OCI-LY3 (cell line): Measurements from ENCODE around the gene NBEAL2.

Experiments
- H2AFZ ChIP-seq: fragments of 200-600, 300-600 bp; shearing (Covaris generic); 2 replicates; pipeline ENCODE4 v1.6.0; 2014; ENCODE audit warnings: antibody characterized with exemption, low read depth, low read length
- H3K27ac ChIP-seq: fragments of 200-600, 300-600 bp; sonication (generic); 2 replicates; pipeline ENCODE4 v1.5.1; 2014; ENCODE audit warnings: mild to moderate bottlenecking, low read length, moderate library complexity, mixed read lengths
- H3K27me3 ChIP-seq: fragments of 200-600, 300-600 bp; sonication (generic); 2 replicates; pipeline ENCODE4 v1.6.1; 2014; ENCODE audit warnings: low read depth, low read length, mixed read lengths
- H3K36me3 ChIP-seq: fragments of 200-600, 300-600 bp; sonication (generic); replicated peaks from 2 replicates; pipeline ENCODE3; 2014; ENCODE audit warnings: low read depth, low read length, mixed read lengths
- H3K4me1 ChIP-seq: fragments of 300-600, 200-600 bp; sonication (generic); 2 replicates; pipeline ENCODE4 v1.6.1; 2014; ENCODE audit warnings: low read length, mixed read lengths
- H3K4me2 ChIP-seq: fragments of 200-600, 300-600 bp; sonication (generic); 2 replicates; pipeline ENCODE4 v1.6.1; 2014; ENCODE audit warnings: low read length, mixed read lengths
- H3K4me3 ChIP-seq: fragments of 300-600, 200-600 bp; sonication (generic); 2 replicates; pipeline ENCODE4 v1.5.1; 2014; ENCODE audit warnings: antibody characterized with exemption, mild to moderate bottlenecking, low read length, moderate library complexity
- H3K79me2 ChIP-seq: fragments of 300-600, 200-600 bp; shearing (Covaris generic); 2 replicates; pipeline ENCODE4 v1.6.1; 2014; ENCODE audit warnings: mild to moderate bottlenecking, low read length, mixed read lengths
- H3K9ac ChIP-seq: fragments of 300-600, 200-600 bp; shearing (Covaris generic); 2 replicates; pipeline ENCODE4 v1.6.0; 2014; ENCODE audit warnings: mild to moderate bottlenecking, low read length, moderate library complexity
- H3K9me3 ChIP-seq: fragments of 200-600, 300-600 bp; shearing (Covaris generic); 2 replicates; pipeline ENCODE4 v1.6.1; 2014; ENCODE audit warnings: low read length, mixed read lengths; ENCODE audit not compliant: insufficient read depth
- H4K20me1 ChIP-seq: fragments of 200-600, 300-600 bp; sonication (generic); 2 replicates; pipeline ENCODE4 v1.6.1; 2016; ENCODE audit warnings: low read length, mixed read lengths; ENCODE audit not compliant: insufficient read depth
- EZH2phosphoT487 ChIP-seq: fragments of 200-600 bp; shearing (Covaris generic); IDR thresholded peaks from 2 replicates; pipeline ENCODE4 v1.6.1; 2018; ENCODE audit warnings: antibody characterized with exemption, mixed run types, low read depth
- TF ChIP-seq, protein P1 (sequence below): fragments of 200-600, 300-600 bp; sonication (generic); IDR thresholded peaks from 2 replicates; pipeline ENCODE4 v1.5.1; 2014; ENCODE audit warnings: antibody characterized with exemption, low read length, low read depth

Gene NBEAL2

GRCh38 chr3:46931631-46932331 lies 47.7 kb upstream of the NBEAL2 start:
- peaks cover 98% of the 10 kb centered on the region for H3K4me1 ChIP-seq
- peak overlapping the region; percentile 36 for H3K4me3 ChIP-seq
- peak overlapping the region; percentile 78 for H3K9ac ChIP-seq
- H3K4me2 ChIP-seq, result peak overlapping the region; percentile 67
- H2AFZ ChIP-seq, result no peak overlapping the region
- H4K20me1 ChIP-seq, result no peaks in the 10 kb centered on the region
- no peaks in the 10 kb centered on the region for H3K27me3 ChIP-seq
- peaks cover 7% of the 10 kb centered on the region; the same call in 1 of the 2 replicates for H3K9me3 ChIP-seq
- H3K36me3 ChIP-seq, result peaks cover 61% of the 10 kb centered on the region
- H3K27ac ChIP-seq, result peak overlapping the region; percentile 98
- peaks cover 83% of the 10 kb centered on the region for H3K79me2 ChIP-seq
- TF ChIP-seq, protein P1, sequence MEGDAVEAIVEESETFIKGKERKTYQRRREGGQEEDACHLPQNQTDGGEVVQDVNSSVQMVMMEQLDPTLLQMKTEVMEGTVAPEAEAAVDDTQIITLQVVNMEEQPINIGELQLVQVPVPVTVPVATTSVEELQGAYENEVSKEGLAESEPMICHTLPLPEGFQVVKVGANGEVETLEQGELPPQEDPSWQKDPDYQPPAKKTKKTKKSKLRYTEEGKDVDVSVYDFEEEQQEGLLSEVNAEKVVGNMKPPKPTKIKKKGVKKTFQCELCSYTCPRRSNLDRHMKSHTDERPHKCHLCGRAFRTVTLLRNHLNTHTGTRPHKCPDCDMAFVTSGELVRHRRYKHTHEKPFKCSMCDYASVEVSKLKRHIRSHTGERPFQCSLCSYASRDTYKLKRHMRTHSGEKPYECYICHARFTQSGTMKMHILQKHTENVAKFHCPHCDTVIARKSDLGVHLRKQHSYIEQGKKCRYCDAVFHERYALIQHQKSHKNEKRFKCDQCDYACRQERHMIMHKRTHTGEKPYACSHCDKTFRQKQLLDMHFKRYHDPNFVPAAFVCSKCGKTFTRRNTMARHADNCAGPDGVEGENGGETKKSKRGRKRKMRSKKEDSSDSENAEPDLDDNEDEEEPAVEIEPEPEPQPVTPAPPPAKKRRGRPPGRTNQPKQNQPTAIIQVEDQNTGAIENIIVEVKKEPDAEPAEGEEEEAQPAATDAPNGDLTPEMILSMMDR, result no peak
- TF ChIP-seq EZH2phosphoT487, result no peak

GRCh38 chr3:46932455-46933225 lies 46.8 kb upstream of the NBEAL2 start:
- Histone ChIP-seq H3K4me2 (peak overlapping the region; percentile 67), H3K27ac (peak overlapping the region; percentile 98)

DNA sequence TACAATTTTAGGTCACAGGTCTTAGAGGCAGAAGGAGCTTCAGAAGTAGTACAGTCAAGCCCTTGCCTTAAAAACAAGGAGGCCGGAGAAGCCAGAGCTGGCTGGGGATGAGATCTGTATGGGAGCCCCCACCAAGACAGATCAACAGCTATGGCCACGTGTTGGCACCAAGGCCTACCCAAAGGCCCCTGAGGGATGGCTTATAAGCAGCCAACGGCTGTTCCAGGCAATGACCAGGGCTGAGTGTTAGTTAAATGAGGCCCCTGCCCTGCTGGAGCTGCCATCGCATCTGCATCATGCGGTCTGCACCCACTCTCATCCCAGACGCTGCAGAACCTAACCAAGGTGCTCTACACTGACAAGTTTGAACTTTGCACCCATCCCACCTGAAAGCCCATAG lies 46.2 kb upstream of the NBEAL2 start:
- H3K9me3 ChIP-seq, result peaks cover 7% of the 10 kb centered on the region; the same call in 1 of the 2 replicates
- H3K4me3 ChIP-seq, result no peak overlapping the region
- no peak overlapping the region for H2AFZ ChIP-seq
- peak overlapping the region; percentile 98 for H3K27ac ChIP-seq
- peak overlapping the region; percentile 78 for H3K9ac ChIP-seq
- no peaks in the 10 kb centered on the region for H4K20me1 ChIP-seq
- H3K36me3 ChIP-seq, result peaks cover 71% of the 10 kb centered on the region
- H3K79me2 ChIP-seq, result peaks cover 92% of the 10 kb centered on the region
- H3K4me1 ChIP-seq, result peaks cover 98% of the 10 kb centered on the region
- TF ChIP-seq, protein P1, result no peak
- no peak for TF ChIP-seq EZH2phosphoT487
- no peaks in the 10 kb centered on the region for H3K27me3 ChIP-seq
- H3K4me2 ChIP-seq, result peak overlapping the region; percentile 67

More at GRCh38 chr3:46932455-46933225, 46.8 kb upstream of the NBEAL2 start:
- no peak for TF ChIP-seq EZH2phosphoT487
- TF ChIP-seq, protein P1, result peak; percentile 26; the same call in 1 of the 2 replicates
- Histone ChIP-seq H3K36me3 (peaks cover 68% of the 10 kb centered on the region), H4K20me1 (no peaks in the 10 kb centered on the region), H3K4me1 (peaks cover 98% of the 10 kb centered on the region), H3K4me3 (no peak overlapping the region), H3K79me2 (peaks cover 89% of the 10 kb centered on the region), H3K9me3 (peaks cover 7% of the 10 kb centered on the region; the same call in 1 of the 2 replicates), H2AFZ (no peak overlapping the region), H3K9ac (peak overlapping the region; percentile 78), H3K27me3 (no peaks in the 10 kb centered on the region)

GRCh38 chr3:46934072-46934471 lies 45.4 kb upstream of the NBEAL2 start:
- no peak overlapping the region for H3K9ac ChIP-seq
- no peak overlapping the region for H3K4me2 ChIP-seq
- H3K9me3 ChIP-seq, result peaks cover 5% of the 10 kb centered on the region; the same call in 1 of the 2 replicates
- TF ChIP-seq, protein P1, result no peak
- TF ChIP-seq EZH2phosphoT487, result no peak
- H3K79me2 ChIP-seq, result peaks cover 98% of the 10 kb centered on the region
- H3K27ac ChIP-seq, result peak overlapping the region; percentile 40
- peaks cover 70% of the 10 kb centered on the region for H3K36me3 ChIP-seq
- no peaks in the 10 kb centered on the region for H4K20me1 ChIP-seq
- no peaks in the 10 kb centered on the region for H3K27me3 ChIP-seq
- peaks cover 98% of the 10 kb centered on the region for H3K4me1 ChIP-seq
- H3K4me3 ChIP-seq, result no peak overlapping the region
- no peak overlapping the region for H2AFZ ChIP-seq
